Suprapubic skin (tissue), 4 donors: ENCODE measurements around the gene USO1. TPM values are rescaled to one million over a fixed set of nuclear protein-coding genes. Genes with fewer than 3 reads are reported as not detected.

ENCODE experiments used
- DNase-seq, 2 donors: peaks; one replicate each; pipeline ENCODE4 v3.0.0-alpha.2; 2019; ENCODE audit warnings: low spot score in 2 of 2
- H3K27ac ChIP-seq: fragments of 200-600 bp; sonication (generic); one replicate; pipeline ENCODE4 v1.5.1; 2019
- H3K27me3 ChIP-seq: fragments of 200-600 bp; sonication (generic); one replicate; pipeline ENCODE4 v1.5.1; 2019
- H3K36me3 ChIP-seq: fragments of 200-600 bp; sonication (generic); one replicate; pipeline ENCODE4 v1.5.1; 2019
- H3K4me1 ChIP-seq: fragments of 200-600 bp; sonication (generic); one replicate; pipeline ENCODE4 v1.5.1; 2019
- H3K4me3 ChIP-seq: fragments of 200-600 bp; sonication (generic); one replicate; pipeline ENCODE4 v1.5.1; 2019; ENCODE audit warnings: mild to moderate bottlenecking
- H3K9me3 ChIP-seq: fragments of 200-600 bp; sonication (generic); one replicate; pipeline ENCODE4 v1.5.1; 2019
- EP300 ChIP-seq: sonication (generic); formaldehyde crosslinking; IDR thresholded peaks from one replicate; pipeline ENCODE4 v1.6.1; 2017; ENCODE audit warnings: antibody characterized with exemption
- POLR2A ChIP-seq, 2 donors: fragments of 450-650 bp; IDR thresholded peaks; one replicate each; pipeline ENCODE4 v1.6.1; 2017; ENCODE audit warnings: antibody characterized with exemption in 2 of 2, mild to moderate bottlenecking in 2 of 2, moderate library complexity in 2 of 2
- POLR2AphosphoS5 ChIP-seq, 3 donors: sonication (generic); formaldehyde crosslinking; IDR thresholded peaks; one replicate each; pipeline ENCODE4 v1.6.1; 2017; ENCODE audit warnings: antibody characterized with exemption in 3 of 3
- WGBS: methylation state at CpG from one replicate; pipeline ENCODE4 v1.1.5; 2018; 5-methylcytosine and 5-hydroxymethylcytosine counted together
- total RNA-seq, 4 donors: library from RNA; depleted of rRNA; stranded (reverse); fragments of >200 nt; gene quantifications; one replicate each; pipeline ENCODE4 v1.1.0, GENCODE V29; 2016
- TF ChIP-seq, protein P1 (sequence below), 2 donors: fragments of 200-600 bp in 1 of 2; fragments of 450-650 bp in 1 of 2; sonication (generic) in 1 of 2; IDR thresholded peaks; one replicate each; pipeline ENCODE4 v1.5.1; 2016 to 2019; ENCODE audit warnings: antibody characterized with exemption in 2 of 2, mild to moderate bottlenecking in 1 of 2, moderate library complexity in 1 of 2

Gene USO1
- total RNA-seq, 4 donors from 2014 or later, result 46.8 to 61.1 (median 55.2) TPM

DNA sequence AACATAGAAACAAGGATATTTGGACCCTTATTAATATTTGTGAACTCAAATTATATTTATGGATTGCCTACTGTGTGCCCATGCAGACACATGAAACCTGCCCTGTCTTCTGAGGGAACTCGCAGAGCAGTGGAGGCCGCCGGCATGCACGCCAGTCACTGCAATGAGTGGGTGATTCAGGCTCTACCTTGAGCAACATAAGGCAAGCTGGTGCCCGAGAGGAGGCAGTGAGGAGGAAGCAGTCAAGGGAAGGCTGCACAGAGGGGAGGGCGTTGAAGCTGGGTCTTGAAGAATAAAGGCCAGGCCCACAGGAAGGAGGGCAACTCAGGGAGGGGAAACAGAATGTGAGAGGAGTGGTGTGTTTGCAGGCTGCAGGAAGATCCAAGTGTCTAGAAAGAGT, 125.1 kb downstream of the USO1 start:
- no peak for DNase-seq
- Histone ChIP-seq H3K36me3 (no peaks in the 10 kb centered on the region), H3K27ac (no peak overlapping the region), H3K27me3 (no peaks in the 10 kb centered on the region), H3K9me3 (no peaks in the 10 kb centered on the region), H3K4me1 (no peaks in the 10 kb centered on the region), H3K4me3 (no peak overlapping the region)
- WGBS, result 69% methylated on average over 6 of the region's 6 CpGs
- TF ChIP-seq POLR2AphosphoS5 (IDR thresholded peaks at IDR 0.05) (no peak), EP300 (no peak), POLR2A (IDR thresholded peaks at IDR 0.05) (no peak)
- TF ChIP-seq, protein P1, sequence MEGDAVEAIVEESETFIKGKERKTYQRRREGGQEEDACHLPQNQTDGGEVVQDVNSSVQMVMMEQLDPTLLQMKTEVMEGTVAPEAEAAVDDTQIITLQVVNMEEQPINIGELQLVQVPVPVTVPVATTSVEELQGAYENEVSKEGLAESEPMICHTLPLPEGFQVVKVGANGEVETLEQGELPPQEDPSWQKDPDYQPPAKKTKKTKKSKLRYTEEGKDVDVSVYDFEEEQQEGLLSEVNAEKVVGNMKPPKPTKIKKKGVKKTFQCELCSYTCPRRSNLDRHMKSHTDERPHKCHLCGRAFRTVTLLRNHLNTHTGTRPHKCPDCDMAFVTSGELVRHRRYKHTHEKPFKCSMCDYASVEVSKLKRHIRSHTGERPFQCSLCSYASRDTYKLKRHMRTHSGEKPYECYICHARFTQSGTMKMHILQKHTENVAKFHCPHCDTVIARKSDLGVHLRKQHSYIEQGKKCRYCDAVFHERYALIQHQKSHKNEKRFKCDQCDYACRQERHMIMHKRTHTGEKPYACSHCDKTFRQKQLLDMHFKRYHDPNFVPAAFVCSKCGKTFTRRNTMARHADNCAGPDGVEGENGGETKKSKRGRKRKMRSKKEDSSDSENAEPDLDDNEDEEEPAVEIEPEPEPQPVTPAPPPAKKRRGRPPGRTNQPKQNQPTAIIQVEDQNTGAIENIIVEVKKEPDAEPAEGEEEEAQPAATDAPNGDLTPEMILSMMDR (IDR thresholded peaks at IDR 0.05), result no peak

DNA sequence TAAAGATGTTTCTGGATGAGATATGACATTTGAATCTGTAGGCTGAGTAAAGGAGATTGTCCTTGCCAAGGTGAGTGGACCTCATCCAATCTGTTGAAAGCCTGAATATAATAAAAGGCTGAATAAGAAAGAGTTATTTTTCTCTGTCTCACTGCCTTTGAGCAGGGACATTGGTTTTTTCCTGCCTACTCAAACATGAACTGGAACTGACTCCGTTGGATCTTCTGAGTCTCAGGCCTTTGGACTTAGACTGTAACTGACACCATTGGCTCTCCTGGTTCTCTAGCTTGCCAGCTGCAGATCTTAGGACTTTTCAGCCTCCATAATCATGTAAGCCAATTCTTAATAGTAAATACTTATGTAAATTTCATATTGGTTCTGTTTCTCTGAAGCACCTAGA, 134.3 kb downstream of the USO1 start:
- Histone ChIP-seq H3K27me3 (no peaks in the 10 kb centered on the region), H3K9me3 (no peaks in the 10 kb centered on the region), H3K36me3 (no peaks in the 10 kb centered on the region), H3K27ac (no peak overlapping the region), H3K4me3 (no peak overlapping the region), H3K4me1 (no peaks in the 10 kb centered on the region)
- TF ChIP-seq, protein P1 (IDR thresholded peaks at IDR 0.05), result no peak
- no peak for TF ChIP-seq POLR2A (IDR thresholded peaks at IDR 0.05)
- TF ChIP-seq EP300, result no peak
- no peak for TF ChIP-seq POLR2AphosphoS5 (IDR thresholded peaks at IDR 0.05)
- WGBS, result 86% methylated on average over 1 of the region's 1 CpG
- DNase-seq, result no peak

DNA sequence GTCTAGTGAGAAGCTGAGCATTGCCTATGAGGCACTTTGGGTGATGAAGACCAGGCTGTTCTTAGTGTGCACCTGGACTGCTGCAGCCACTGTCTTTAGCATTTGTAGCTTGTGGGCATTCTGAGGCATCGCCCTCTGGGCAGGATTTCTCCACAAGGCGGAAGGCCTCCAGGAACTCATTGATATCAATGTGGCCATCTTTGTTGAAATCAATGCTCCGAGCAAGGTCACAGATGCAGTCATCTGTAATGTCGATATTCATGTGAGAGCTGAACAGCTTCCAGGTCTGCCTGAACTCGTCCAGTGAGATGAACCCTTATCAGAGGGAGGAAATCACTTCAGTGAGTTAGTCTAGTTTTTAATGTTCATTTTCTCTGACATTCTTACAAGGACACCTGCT, 136.2 kb downstream of the USO1 start:
- 63% methylated on average over 5 of the region's 5 CpGs for WGBS
- no peak overlapping the region for H3K27ac ChIP-seq
- H3K4me3 ChIP-seq, result no peak overlapping the region
- H3K9me3 ChIP-seq, result no peaks in the 10 kb centered on the region
- H3K27me3 ChIP-seq, result no peaks in the 10 kb centered on the region
- TF ChIP-seq EP300, result no peak
- no peak for TF ChIP-seq POLR2A (IDR thresholded peaks at IDR 0.05)
- TF ChIP-seq POLR2AphosphoS5 (IDR thresholded peaks at IDR 0.05), result no peak
- TF ChIP-seq, protein P1 (IDR thresholded peaks at IDR 0.05), result no peak
- no peaks in the 10 kb centered on the region for H3K36me3 ChIP-seq
- no peaks in the 10 kb centered on the region for H3K4me1 ChIP-seq
- no peak for DNase-seq

Other genes with a start within 250 kb of the USO1 start
- gene RCHY1, start 210.2 kb upstream of the USO1 start, total RNA-seq, result 10 to 100 TPM; 11.4 to 24.2 (median 20.6) TPM
- gene THAP6, start 210.1 kb upstream of the USO1 start, total RNA-seq, result 10 to 100 TPM; 13.0 to 45.0 (median 17.0) TPM
- gene ODAPH, start 168.5 kb upstream of the USO1 start, total RNA-seq, result under 1 TPM in 1 of 4 donors, not detected in 3; 0.56 TPM
- gene CDKL2, start 94.0 kb upstream of the USO1 start, total RNA-seq, result 1 to 10 TPM in 3 of 4 donors, not detected in 1; 1.3 to 2.0 (median 1.8) TPM
- gene G3BP2, start 51.2 kb upstream of the USO1 start, total RNA-seq, result 10 to 100 TPM; 48.8 to 62.0 (median 56.6) TPM
- gene PPEF2, start 177.9 kb downstream of the USO1 start, total RNA-seq, result not detected
- 10 to 100 TPM; 26.9 to 68.6 (median 47.0) TPM for gene NAAA, start 216.4 kb downstream of the USO1 start, total RNA-seq